Measurements from ENCODE around the gene RAPGEF1. TPM values are rescaled to one million over a fixed set of nuclear protein-coding genes. Genes with fewer than 3 reads are reported as not detected.

Gene RAPGEF1
- total RNA-seq, 3 donors from 2014 or later = 67.1 to 103 (median 84.2) TPM

- intact Hi-C loops (cut with DNase I, micrococcal nuclease) = no loop called here
- Histone ChIP-seq H3K36me3 (ENCODE audit: low read depth) (no peaks in the 10 kb centered on the region), H3K4me1 (ENCODE audit: low read depth) (peaks cover 6% of the 10 kb centered on the region), H3K9me3 (no peaks in the 10 kb centered on the region), H3K4me3 (no peak overlapping the region)
- DNase-seq (no peak), ATAC-seq (no peak)
- TF ChIP-seq CTCF (IDR thresholded peaks at IDR 0.05) = no peak
Measured at GRCh38 chr9:131613921-131614320, 126.0 kb downstream of the RAPGEF1 start.

- H3K36me3 ChIP-seq (ENCODE audit: low read depth) = no peaks in the 10 kb centered on the region
- intact Hi-C loops (cut with DNase I, micrococcal nuclease) = no loop called here
- H3K9me3 ChIP-seq = no peaks in the 10 kb centered on the region
- peaks cover 6% of the 10 kb centered on the region for H3K4me1 ChIP-seq (ENCODE audit: low read depth)
- ATAC-seq (no peak), DNase-seq (no peak)
- H3K4me3 ChIP-seq = no peak overlapping the region
- TF ChIP-seq CTCF (IDR thresholded peaks at IDR 0.05) = no peak
Measured at GRCh38 chr9:131612851-131613250, 127.0 kb downstream of the RAPGEF1 start.

- no peak for DNase-seq
- ATAC-seq = no peak
- H3K4me1 ChIP-seq (ENCODE audit: low read depth) = peaks cover 6% of the 10 kb centered on the region
- no peak for TF ChIP-seq CTCF (IDR thresholded peaks at IDR 0.05)
- H3K36me3 ChIP-seq (ENCODE audit: low read depth) = no peaks in the 10 kb centered on the region
- H3K9me3 ChIP-seq = no peaks in the 10 kb centered on the region
- intact Hi-C loops (cut with DNase I, micrococcal nuclease) = no loop called here
- no peak overlapping the region for H3K4me3 ChIP-seq
Measured at GRCh38 chr9:131611586-131612315, 128.1 kb downstream of the RAPGEF1 start.

GRCh38 chr9:131610231-131610761, 129.6 kb downstream of the RAPGEF1 start:
- DNase-seq = no peak
- H3K4me3 ChIP-seq = no peak overlapping the region
- ATAC-seq = peak; percentile 19
- intact Hi-C loops (cut with DNase I, micrococcal nuclease) = no loop called here
- H3K36me3 ChIP-seq (ENCODE audit: low read depth) = no peaks in the 10 kb centered on the region
- TF ChIP-seq CTCF (IDR thresholded peaks at IDR 0.05) = no peak
- H3K4me1 ChIP-seq (ENCODE audit: low read depth) = peaks cover 6% of the 10 kb centered on the region
- H3K9me3 ChIP-seq = no peaks in the 10 kb centered on the region

GRCh38 chr9:131609099-131609830, 130.6 kb downstream of the RAPGEF1 start:
- DNase-seq = no peak
- peaks cover 6% of the 10 kb centered on the region for H3K4me1 ChIP-seq (ENCODE audit: low read depth)

More at GRCh38 chr9:131609099-131609830, 130.6 kb downstream of the RAPGEF1 start:
- no peak for ATAC-seq
- no peak for TF ChIP-seq CTCF (IDR thresholded peaks at IDR 0.05)
- H3K36me3 ChIP-seq (ENCODE audit: low read depth) = no peaks in the 10 kb centered on the region
- no peak overlapping the region for H3K4me3 ChIP-seq
- no peaks in the 10 kb centered on the region for H3K9me3 ChIP-seq
- intact Hi-C loops (cut with DNase I, micrococcal nuclease) = no loop called here

Measured in mucosa of descending colon (tissue), 3 donors.